ENCODE measurements around the gene TPP1. TPM values are rescaled to one million over a fixed set of nuclear protein-coding genes. Genes with fewer than 3 reads are reported as not detected.

The TPP1 gene
- total RNA-seq, 4 donors from 2014 or later: 27.1 to 74.9 (median 40.7) TPM

GRCh38 chr11:6565988-6566703 is 53.1 kb downstream of the TPP1 start:
- intact Hi-C loops (cut with DNase I; ENCODE audit: low total_unique reads): no loop called here
- H3K27ac ChIP-seq: no peak overlapping the region

GRCh38 chr11:6565325-6565724 is 53.9 kb downstream of the TPP1 start:
- intact Hi-C loops (cut with DNase I; ENCODE audit: low total_unique reads): no loop called here
- no peaks in the 10 kb centered on the region for H3K27me3 ChIP-seq
- no peaks in the 10 kb centered on the region for H3K4me1 ChIP-seq
- no peak overlapping the region for H3K4me3 ChIP-seq
- DNase-seq: no peak
- TF ChIP-seq, protein P1, sequence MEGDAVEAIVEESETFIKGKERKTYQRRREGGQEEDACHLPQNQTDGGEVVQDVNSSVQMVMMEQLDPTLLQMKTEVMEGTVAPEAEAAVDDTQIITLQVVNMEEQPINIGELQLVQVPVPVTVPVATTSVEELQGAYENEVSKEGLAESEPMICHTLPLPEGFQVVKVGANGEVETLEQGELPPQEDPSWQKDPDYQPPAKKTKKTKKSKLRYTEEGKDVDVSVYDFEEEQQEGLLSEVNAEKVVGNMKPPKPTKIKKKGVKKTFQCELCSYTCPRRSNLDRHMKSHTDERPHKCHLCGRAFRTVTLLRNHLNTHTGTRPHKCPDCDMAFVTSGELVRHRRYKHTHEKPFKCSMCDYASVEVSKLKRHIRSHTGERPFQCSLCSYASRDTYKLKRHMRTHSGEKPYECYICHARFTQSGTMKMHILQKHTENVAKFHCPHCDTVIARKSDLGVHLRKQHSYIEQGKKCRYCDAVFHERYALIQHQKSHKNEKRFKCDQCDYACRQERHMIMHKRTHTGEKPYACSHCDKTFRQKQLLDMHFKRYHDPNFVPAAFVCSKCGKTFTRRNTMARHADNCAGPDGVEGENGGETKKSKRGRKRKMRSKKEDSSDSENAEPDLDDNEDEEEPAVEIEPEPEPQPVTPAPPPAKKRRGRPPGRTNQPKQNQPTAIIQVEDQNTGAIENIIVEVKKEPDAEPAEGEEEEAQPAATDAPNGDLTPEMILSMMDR (IDR thresholded peaks at IDR 0.05): no peak
- no peak for TF ChIP-seq POLR2A (IDR thresholded peaks at IDR 0.05)
- H3K36me3 ChIP-seq: no peaks in the 10 kb centered on the region
- no peak overlapping the region for H3K27ac ChIP-seq
- no peaks in the 10 kb centered on the region for H3K9me3 ChIP-seq

More at GRCh38 chr11:6565988-6566703, 53.1 kb downstream of the TPP1 start:
- DNase-seq: no peak
- TF ChIP-seq POLR2A (IDR thresholded peaks at IDR 0.05): no peak
- TF ChIP-seq, protein P1 (IDR thresholded peaks at IDR 0.05): no peak
- no peaks in the 10 kb centered on the region for H3K36me3 ChIP-seq
- H3K4me3 ChIP-seq: no peak overlapping the region
- no peaks in the 10 kb centered on the region for H3K9me3 ChIP-seq
- no peaks in the 10 kb centered on the region for H3K4me1 ChIP-seq
- no peaks in the 10 kb centered on the region for H3K27me3 ChIP-seq

DNA sequence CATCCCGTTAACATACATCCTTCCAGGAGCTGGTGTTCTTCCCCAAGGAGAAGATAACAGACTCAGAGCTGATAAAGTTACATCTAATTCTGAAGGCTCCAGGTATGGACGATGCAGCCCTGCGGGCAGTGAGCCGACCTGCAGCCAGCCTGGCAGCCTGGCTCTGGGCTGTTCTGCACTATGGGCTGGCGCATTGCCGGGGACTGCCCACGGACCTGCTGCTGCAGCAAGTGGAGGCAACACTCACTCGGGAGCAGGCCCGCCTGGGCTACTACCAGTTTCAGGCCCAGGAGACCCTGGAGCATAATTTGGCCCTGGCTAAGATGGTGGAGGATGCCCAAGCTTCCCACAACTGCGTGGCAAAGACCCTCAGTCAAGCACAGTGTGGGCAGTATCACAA is 55.6 kb downstream of the TPP1 start:
- Histone ChIP-seq H3K4me1 (no peaks in the 10 kb centered on the region), H3K27me3 (no peaks in the 10 kb centered on the region), H3K9me3 (no peaks in the 10 kb centered on the region), H3K4me3 (no peak overlapping the region), H3K27ac (no peak overlapping the region), H3K36me3 (no peaks in the 10 kb centered on the region)
- no peak for DNase-seq
- TF ChIP-seq POLR2A (IDR thresholded peaks at IDR 0.05): no peak
- TF ChIP-seq, protein P1 (IDR thresholded peaks at IDR 0.05): no peak
- intact Hi-C loops (cut with DNase I; ENCODE audit: low total_unique reads): no loop called here

- no peak overlapping the region for H3K27ac ChIP-seq
- TF ChIP-seq POLR2A (IDR thresholded peaks at IDR 0.05): no peak
- TF ChIP-seq, protein P1 (IDR thresholded peaks at IDR 0.05): no peak
- no peaks in the 10 kb centered on the region for H3K9me3 ChIP-seq
- H3K4me1 ChIP-seq: no peaks in the 10 kb centered on the region
- H3K4me3 ChIP-seq: no peak overlapping the region
- no peak for DNase-seq
- no peaks in the 10 kb centered on the region for H3K27me3 ChIP-seq
- intact Hi-C loops (cut with DNase I; ENCODE audit: low total_unique reads): no loop called here
- no peaks in the 10 kb centered on the region for H3K36me3 ChIP-seq
Observed at GRCh38 chr11:6563121-6563619, 56.1 kb downstream of the TPP1 start.

Other genes starting within 250 kb of the TPP1 start
- 10 to 100 TPM in 3 of 4 donors, 1 to 10 TPM in 1; 5.9 to 36.4 (median 26.0) TPM for gene SMPD1, start 228.9 kb downstream of the TPP1 start, total RNA-seq
- gene APBB1, start 200.3 kb downstream of the TPP1 start, total RNA-seq: 100 to 1,000 TPM in 1 of 4 donors, 10 to 100 TPM in 3; 16.2 to 110 (median 38.0) TPM
- gene HPX, start 178.4 kb downstream of the TPP1 start, total RNA-seq: 10 to 100 TPM in 1 of 4 donors, 1 to 10 TPM in 1, under 1 TPM in 1, not detected in 1; 0.29 to 28.6 (median 1.1) TPM
- 10 to 100 TPM in 3 of 4 donors, 1 to 10 TPM in 1; 9.5 to 42.4 (median 29.6) TPM for gene TRIM3, start 145.5 kb downstream of the TPP1 start, total RNA-seq
- gene ARFIP2, start 138.1 kb downstream of the TPP1 start, total RNA-seq: 10 to 100 TPM; 34.4 to 58.5 (median 51.8) TPM
- 10 to 100 TPM in 3 of 4 donors, 1 to 10 TPM in 1; 7.9 to 40.7 (median 28.4) TPM for gene TIMM10B, start 137.9 kb downstream of the TPP1 start, total RNA-seq
- gene DNHD1, start 122.1 kb downstream of the TPP1 start, total RNA-seq: 10 to 100 TPM in 3 of 4 donors, 1 to 10 TPM in 1; 9.4 to 32.5 (median 22.5) TPM
- 10 to 100 TPM; 12.6 to 41.2 (median 26.9) TPM for gene RRP8, start 15.8 kb downstream of the TPP1 start, total RNA-seq
- 100 to 1,000 TPM; 205 to 336 (median 279) TPM for gene ILK, start 15.6 kb downstream of the TPP1 start, total RNA-seq
- gene TAF10, start 7.2 kb downstream of the TPP1 start, total RNA-seq: 100 to 1,000 TPM in 2 of 4 donors, 10 to 100 TPM in 2; 11.5 to 137 (median 67.1) TPM
- gene DCHS1, start 36.4 kb upstream of the TPP1 start, total RNA-seq: 100 to 1,000 TPM in 1 of 4 donors, 10 to 100 TPM in 3; 26.8 to 125 (median 73.6) TPM
- gene MRPL17, start 63.9 kb upstream of the TPP1 start, total RNA-seq: 100 to 1,000 TPM in 1 of 4 donors, 10 to 100 TPM in 3; 30.6 to 452 (median 55.0) TPM
- under 1 TPM in 2 of 4 donors, not detected in 2; 0.09 to 0.14 TPM for gene OR2AG2, start 152.6 kb upstream of the TPP1 start, total RNA-seq
- gene OR2AG1, start 163.6 kb upstream of the TPP1 start, total RNA-seq: not detected
- 1 to 10 TPM in 1 of 4 donors, under 1 TPM in 1, not detected in 2; 0.40 to 1.0 TPM for gene OR6A2, start 180.3 kb upstream of the TPP1 start, total RNA-seq
- not detected for gene OR10A5, start 226.3 kb upstream of the TPP1 start, total RNA-seq
- not detected for gene OR10A2, start 243.6 kb upstream of the TPP1 start, total RNA-seq